Dermis microvascular lymphatic vessel endothelial cell (primary cell): ENCODE results near the gene GMPPB. TPM values are rescaled to one million over a fixed set of nuclear protein-coding genes. Genes with fewer than 3 reads are reported as not detected.
"Not testable (repeated sequence)": the region's sequence is repeated elsewhere in the genome, so short reads cannot be mapped to it uniquely, and the experiment has no call there.

Experiments
- DNase-seq, 2 donors: peaks; one replicate each; pipeline versions ENCODE4 v3.0.0 to v3.0.0-alpha.2; 2010; ENCODE audit warnings: low read depth in 2 of 2
- total RNA-seq: library from RNA; depleted of rRNA; stranded (reverse); fragments of >200 nt; gene quantifications from 2 replicates; pipeline ENCODE4 v1.2.1, GENCODE V29; 2014

Gene GMPPB
- total RNA-seq, 1 donor from 2014 or later, result 20.9 TPM

DNA sequence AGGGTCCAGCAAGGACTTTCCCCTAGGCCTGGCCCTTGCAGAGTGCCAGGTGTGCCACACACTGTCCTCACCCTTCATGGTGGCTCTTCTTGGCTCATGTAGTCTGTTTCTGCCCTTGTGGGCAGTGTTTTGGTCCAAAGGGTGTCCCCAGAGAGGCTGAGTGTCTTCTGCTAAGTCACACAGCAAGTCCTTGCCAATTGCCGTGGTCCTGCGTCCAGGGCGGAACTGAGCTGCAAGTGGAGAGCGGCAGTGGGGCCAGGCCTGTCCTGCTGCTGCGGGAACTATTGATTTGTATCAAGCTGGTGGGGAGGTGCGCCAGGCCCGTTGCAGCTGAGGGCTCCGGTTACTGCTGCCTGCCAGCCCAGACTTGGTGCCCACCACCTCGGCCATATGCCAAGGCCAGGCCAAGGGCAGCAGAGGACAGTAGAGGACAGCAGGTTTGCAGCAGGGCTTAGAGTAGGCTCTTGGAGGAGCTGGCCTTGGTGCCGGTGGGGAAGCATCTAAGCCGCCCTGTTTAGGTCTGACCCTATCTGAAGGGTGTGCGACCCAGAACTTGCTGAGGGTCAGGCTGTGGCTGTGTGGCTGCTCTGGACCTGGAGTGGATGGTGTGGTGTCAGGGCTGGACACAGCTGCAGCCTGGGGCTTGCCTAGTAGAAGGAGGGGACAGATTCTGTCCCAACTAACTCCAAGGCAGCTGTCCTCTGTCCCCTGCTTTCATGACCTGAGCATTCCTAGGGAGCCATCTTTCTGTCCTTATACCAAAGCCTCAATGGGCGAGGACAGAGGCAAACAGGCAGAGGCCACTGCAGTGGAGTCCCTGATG, 8.8 kb downstream of the GMPPB start:
- DNase-seq, result no peak

DNA sequence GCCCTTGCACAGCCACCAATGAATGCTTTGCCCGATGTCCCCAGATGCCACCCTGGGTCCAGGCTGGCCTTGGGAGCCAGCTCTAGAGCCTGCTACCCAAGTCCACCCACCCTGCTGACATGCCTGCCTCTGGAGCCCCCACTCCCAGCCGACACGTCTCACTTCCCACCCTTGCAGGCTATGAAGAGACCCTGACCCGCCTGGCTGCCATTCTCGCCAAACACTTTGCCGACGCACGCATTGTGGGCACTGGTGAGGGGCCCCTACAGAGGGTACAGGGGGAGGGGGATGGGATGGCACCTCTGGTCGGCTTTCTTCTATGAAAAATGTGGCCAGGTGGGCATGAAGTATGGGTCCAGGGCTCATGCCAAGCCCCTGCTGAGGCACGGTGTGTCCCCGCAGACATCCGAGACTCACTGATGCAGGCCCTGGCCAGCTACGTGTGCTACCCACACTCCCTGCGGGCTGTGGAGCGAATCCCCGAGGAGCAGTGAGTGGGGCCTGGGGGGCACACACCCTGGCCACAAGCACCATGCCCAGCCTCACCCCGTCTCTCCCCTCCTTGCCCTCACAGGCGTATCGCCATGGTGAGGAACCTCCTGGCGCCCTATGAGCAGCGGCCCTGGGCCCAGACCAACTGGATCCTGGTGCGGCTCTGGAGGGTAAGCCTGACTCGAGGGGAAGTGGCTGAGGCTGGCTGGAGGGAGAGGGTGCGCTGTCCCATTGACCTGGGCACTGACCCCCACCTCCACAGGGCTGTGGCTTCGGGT, 10.2 kb downstream of the GMPPB start:
- DNase-seq, result no peak

DNA sequence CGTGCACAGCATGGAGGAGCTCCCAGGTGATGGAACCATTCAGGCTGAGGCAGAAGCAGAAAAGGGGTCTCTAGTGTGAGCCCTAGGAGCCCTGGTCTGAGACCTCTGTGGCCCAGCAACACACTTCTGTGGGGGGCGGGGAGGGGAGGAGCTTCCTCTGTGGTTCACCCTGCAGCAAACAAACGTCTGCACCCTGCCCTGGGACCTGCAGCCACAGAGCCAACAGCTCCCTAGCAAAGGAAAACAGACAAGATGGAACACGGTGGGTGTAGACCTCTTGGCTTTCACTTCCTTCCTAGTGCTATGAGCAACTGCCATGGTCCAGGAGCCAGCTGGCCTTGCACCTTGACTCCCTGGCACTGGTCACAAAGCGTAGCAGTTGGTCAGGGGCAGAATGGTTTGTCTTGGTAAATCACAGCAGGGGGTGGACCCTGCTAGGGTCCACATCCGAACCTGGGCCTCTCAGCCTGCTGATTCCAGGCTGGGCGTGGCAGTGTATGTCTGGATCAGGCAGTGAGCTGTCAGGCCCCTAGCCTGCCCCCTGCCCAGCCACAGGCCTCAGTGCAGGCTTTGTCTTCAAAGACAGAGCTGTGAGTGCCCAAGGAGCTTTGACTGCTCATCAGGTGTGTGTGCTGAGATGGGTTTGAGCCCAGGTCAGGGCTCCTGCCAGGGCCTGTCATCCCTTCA, 11.0 kb downstream of the GMPPB start:
- no peak for DNase-seq

DNA sequence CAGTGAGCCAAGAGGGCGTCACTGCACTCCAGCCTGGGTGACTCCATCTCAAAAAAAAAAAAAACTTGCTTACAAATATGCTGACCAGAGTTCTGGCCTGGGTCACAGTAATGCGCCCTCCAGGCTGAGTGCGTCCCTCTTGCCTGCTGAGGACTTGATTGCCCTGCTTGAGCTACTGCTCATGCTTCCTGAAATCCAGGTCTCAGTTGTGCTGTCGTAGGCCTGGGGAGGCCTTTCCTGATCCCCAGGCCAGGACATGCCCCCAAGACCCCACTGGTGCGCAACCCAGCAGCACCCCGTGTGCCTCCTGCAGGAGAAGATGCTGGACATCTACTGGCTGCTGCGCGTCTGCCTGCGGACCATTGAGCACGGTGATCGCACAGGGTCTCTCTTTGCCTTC, 11.6 kb downstream of the GMPPB start:
- no peak for DNase-seq

DNA sequence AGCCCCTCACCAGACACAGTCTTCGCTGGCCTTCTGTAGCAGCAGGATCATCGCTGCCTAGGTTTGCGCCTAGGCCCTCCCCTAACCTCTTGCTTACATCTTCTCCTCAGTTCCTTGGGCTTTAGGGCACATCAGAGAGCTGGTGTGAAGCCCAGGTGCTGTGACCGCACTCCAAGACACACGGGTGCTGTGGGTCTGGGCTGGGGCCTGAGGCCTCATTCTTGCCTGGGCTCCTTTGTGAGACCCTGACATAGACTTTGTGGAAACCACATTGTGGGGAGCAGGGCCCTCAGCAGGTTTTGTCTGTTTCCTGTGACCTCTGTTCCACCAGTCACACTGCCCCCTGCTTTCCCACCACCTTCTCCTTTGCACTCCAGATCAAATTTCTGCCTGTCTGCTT, 12.3 kb downstream of the GMPPB start:
- DNase-seq, result no peak

DNA sequence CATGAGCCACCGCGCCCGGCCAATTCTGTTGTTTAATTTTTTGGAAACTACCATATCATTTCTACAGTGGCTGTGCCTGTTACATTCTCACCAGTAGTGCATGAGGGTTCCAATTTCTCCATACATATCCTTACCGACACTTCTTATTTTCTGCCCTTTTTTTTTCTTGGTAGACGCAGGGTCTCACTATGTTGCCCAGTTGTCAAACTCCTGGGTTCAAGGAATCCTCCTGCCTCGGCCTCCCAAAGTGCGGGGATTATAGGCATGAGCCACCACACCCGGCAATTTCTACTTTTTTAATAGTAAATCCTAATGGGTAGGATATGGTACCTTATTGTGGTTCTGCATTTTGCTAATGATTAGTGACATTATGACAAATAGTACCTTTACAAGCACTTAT, 13.9 kb downstream of the GMPPB start:
- DNase-seq, result no peak

DNA sequence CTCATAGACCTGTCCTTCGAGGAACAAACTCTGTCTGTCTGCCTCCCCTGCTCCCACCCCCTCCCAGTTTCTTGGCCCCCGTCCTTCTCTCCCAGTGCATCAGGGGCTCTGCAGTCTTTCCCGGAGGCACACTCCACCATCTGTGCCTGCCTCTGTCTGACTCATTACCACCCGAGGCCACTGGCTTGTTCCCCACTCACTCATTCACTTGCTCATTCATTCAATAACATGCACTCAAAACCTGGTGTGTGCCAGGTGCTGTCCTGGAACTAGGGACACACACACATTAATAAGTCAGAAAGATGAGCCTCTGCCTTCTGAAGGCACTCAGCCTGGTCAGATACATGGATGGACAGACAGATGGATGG, 16.7 kb downstream of the GMPPB start:
- DNase-seq, result no peak

DNA sequence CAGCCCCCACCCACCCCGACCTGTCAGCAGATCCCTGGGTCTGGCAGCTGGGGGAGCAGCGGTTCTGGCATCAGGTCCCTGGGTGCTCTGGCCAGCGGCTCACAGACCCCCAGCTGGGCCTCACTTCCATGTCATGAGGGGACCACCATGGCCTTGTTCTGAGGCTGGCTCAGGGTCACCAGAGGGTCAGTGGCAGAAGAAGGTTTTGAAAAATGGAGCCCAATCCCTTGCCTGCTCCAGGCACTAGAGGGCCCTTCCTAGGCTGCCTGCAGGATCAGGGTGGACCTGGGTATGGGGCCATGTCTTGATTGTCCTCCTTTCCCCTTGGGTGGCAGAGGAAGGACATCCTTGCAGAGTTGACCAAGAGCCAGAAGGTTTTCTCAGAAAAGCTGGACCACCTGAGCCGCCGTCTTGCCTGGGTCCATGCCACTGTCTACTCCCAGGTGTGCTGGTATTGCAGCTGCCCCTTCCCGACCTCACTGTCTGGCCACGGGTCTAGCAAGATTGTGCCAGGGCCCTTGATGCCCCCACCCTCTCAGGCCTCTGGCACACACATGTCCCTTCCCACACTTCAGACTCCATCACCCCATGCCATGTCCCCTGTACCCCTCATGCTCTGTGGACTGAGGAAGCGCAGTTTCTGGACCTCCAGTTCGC, 17.2 kb downstream of the GMPPB start:
- no peak for DNase-seq

DNA sequence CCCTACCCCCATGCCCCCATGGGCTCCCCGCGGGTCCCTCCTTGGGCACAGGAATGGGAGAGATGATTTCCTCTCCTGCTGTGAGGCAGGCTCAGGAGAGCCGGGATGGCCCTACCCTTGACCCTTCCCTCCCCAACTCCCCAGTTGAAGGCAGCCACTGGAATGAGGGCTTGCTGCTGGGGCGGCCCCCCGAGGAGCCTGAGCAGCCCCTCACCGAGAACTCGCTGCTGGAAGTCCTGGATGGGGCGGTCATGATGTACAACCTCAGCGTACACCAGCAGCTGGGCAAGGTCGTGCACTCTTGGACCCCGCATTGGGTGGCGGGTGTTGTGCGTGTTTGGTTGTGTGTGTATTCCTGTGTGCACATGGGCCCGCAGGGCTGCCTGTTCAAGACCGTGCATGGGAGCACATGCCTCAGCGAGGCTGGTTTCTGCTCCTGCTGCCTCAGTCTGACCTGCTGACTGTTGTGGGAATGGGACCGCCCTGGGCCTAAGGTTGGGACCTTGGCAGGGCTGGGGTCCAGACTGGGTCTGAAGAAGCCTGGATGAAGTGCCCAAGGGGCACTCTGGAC, 18.3 kb downstream of the GMPPB start:
- no peak for DNase-seq

DNA sequence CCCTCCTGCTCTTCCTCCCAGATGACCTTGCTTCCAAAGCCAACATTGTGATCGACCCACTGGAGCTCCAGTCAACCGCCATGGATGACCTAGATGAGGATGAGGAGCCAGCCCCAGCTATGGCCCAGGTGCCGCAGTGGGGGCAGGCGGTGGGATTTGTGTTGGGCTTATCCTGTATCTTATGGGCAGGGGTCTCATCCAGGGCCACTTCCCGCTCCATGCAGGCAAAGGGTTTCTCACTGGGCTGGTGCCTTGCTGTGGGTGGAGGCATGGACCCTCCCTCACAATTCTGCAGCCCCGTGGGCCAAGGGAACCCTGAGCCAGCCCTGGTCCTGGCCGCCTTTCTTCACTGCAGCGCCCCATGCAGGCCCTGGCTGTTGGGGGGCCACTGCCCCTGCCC, 19.1 kb downstream of the GMPPB start:
- DNase-seq, result no peak

DNA sequence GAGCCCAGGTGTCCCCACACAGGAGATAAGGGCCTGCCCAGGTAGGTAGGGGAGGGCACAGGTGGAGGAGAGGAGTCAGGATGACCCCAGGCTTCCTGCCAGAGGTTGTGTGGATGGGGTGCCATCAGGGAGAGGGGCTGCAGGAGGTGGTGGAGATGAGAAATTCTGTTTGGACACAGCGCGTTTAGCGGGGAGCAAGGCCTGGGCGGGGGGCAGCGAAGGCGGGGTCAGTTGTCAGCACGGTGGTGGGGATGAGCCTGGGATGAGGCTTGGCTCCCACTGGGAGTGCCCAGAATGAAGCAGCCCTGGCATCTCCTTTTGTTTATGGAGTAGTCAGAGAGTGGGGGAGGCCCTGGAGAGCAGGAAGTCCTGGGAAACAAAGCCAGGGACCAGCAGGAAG, 19.8 kb downstream of the GMPPB start:
- peak in 1 of 2 donors; percentile 23 for DNase-seq

DNA sequence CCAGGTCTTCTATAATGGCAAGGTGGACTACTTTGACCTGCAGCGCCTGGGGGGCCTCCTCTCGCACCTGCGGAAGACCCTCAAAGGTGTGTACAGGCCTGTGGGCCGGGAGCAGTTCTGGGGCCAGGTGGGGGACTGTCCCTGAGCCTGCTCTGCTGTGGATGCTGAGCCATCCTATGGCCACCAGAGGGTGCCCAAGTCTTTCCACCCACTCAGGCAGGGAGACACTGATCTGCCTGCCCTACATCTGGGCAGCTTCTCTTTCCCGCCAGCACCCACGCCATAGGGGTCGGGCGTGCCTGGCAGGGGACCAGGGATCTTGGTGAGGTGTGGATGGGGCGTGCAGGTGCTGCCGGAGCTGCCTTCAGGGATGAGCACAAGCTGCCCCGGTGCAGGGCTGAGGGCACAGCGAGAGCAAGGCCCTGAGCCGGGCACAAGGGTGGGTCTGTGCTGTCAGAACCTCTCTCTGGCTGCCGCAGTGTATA, 20.3 kb downstream of the GMPPB start:
- peak; percentile 56 to 75 for DNase-seq

DNA sequence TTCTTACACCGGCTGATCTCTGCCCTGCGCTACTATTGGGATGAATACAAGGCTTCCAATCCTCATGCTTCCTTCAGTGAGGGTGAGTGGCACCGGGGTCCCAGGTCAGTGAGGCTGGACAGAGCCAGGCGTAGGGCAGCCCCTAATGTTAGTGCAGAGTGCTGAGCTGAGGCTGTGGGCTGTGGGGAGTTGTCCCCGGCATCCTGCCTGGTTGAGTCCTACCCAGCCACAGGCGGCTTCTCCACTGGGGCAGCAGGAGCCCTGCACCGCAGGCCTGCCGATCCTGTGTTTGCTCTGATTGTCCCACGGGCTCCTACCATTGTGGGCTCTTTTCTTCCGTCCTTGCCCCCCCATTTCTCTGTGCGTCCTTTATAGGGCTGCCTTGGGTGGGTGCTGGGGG, 21.1 kb downstream of the GMPPB start:
- DNase-seq, result no peak

DNA sequence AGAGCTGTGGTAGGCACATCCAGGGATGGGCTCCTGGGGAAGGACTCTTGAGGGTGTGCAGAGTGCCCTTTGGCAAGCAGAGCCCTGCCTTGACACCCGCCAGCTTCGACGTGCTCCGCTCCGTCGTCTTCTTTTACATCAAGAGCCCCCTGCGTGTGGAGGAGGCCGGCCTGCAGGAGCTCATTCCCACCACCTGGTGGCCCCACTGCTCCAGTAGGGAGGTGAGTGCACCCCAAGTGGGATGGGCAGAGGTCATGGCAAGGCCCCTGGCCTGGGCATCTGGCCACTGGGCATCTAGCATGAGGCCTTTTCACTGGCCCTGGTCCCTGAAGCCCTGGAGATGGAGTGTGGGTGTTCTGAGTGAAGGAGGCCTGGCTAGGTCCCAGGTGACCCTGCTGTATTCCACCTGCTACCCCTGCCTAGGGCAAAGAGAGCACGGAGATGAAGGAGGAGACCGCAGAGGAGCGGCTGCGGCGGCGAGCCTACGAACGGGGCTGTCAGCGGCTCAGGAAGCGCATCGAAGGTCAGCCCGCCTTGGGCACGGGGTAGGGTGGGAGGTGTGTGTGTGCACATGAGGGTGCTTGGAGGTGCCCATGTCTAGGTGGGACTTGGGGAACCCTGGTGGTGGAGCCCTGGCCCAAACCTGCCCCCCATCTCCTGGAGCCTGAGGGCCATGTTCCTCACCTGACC, 22.2 kb downstream of the GMPPB start:
- DNase-seq, result peak in 1 of 2 donors; percentile 23

DNA sequence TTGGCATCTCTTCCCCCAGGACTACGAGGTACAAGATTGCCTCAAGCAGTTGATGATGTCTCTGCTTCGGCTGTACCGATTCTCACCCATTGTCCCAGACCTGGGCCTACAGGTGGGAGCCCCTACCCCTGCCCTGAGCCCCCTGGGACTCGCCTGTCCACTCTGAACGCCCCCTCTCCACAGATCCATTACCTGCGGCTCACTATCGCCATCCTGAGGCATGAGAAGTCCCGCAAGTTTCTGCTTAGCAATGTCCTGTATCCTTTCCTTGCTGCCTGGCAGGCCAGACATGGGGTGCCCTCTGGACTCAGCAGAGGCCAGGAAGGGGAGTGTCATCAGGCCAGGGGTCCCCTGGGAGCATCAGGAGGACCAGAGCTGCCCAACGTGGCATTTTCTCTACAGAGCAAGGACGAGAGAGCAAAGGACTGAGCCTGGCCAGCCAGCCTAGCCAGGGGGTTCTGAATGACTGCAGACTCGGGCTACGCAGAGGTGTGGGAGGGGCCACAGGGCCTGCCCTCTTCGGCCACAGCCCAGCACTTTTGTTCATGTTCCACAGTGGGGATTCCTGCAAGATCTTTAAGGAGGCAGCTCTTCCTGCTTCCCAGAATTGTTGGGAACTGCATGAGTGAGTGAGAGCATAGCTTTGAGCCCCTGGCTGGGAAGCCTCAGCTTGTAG, 23.2 kb downstream of the GMPPB start:
- DNase-seq, result no peak

DNA sequence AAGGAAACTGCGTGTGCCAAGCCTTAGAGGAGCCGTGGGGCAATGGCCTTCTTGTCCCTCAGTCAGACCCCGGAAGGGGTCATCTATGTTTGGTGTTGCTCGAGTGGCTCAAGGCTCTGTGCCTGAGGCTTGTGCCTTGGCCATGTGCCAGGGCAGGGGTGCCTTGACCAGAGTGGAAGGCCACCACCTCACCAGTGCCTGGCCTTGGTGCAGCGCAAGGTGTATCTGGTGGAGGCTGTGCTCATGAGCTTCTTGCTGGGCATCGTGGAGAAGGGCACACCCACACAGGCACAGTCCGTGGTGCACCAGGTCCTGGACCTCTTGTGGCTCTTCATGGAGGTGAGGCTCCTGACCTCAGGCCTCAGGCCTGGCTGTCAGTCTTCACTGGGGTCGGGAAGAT, 23.7 kb downstream of the GMPPB start:
- DNase-seq, result no peak

DNA sequence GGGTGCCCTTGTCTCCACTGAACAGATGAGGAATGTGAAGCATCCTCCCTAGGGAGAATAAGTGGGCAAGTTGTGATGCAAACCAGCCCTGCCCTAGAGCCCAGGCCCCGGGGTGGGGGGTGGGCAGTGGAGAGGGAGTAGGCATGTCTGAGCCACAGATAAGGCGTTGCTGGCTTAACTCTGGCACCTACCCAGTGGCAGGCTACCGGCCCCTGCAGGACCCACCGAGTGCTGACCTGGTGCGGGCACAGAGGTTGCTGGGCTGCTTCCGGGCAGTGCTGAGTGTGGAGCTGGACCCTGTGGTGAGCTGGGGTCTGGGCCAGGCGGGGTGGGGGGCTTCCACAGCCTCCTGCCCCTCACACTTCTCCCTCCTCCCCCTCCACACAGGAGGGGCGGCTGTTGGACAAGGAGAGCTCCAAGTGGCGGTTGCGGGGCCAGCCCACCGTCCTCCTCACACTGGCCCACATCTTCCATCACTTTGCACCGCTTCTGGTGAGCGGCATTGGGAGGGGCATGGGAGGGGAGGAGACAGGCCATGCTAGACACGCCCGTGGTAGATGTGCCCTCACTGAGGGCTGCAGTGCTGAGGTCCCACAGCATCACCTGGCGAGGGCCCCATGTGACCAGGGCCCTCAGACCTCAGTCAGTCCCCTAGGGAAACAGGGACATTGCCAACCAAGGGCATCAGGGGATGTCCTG, 24.3 kb downstream of the GMPPB start:
- DNase-seq, result no peak

DNA sequence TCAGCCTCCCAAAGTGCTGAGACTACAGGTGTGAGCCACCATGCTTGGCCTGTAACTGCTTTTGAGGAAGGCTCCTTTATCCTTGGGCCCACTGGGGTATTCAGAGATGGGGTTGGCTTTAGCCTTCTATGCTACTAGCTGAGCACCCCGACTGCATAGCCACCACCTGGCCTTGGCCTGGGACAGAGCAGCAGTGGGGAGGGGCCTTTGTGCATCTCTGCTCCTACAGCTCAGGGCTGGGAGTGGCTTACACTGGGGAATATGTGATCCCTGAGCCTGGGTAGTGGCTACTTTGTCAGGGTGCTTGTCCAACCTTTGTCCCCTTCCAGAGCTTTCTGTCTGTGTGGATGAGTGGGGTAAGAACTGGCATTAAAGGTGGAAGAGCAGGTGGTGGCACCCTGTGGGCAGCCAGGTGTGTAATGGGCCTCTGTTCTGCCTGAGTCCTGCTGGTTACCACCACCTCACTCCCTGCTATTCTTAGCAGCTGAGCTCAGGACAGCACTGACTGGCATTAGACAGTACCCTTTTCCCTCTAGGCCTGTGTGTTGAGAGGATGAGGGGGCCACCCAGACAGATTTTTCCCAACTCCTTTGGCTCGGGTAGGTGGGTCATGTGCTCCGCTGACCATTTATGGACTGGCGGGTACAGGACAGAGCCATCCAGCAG, 28.3 kb downstream of the GMPPB start:
- not testable (repeated sequence) for DNase-seq
